Prostate gland (tissue), 2 donors: ENCODE measurements around the gene ULK3. TPM values are rescaled to one million over a fixed set of nuclear protein-coding genes. Genes with fewer than 3 reads are reported as not detected.

Experiments
- DNase-seq: peaks from one replicate; pipeline ENCODE4 v3.0.0-alpha.2; 2019; ENCODE audit warnings: low spot score
- H3K27ac ChIP-seq, 2 donors: fragments of 200-600 bp; sonication (generic); 2 replicates each; pipeline ENCODE4 v1.5.1; 2017 to 2019
- H3K27me3 ChIP-seq: fragments of 200-600 bp; sonication (generic); replicated peaks from 2 replicates; pipeline ENCODE4 v1.5.1; 2019; ENCODE audit not compliant: insufficient read depth
- H3K36me3 ChIP-seq, 2 donors: fragments of 200-600 bp; sonication (generic); 1 replicate in 1 of 2; 2 replicates in 1 of 2; pipeline versions ENCODE4 v1.5.1 to v1.8.1; 2017 to 2019
- H3K4me1 ChIP-seq: fragments of 200-600 bp; sonication (generic); replicated peaks from 2 replicates; pipeline ENCODE4 v1.5.1; 2019
- H3K4me3 ChIP-seq, 2 donors: fragments of 200-600 bp; sonication (generic); 2 replicates each; pipeline ENCODE4 v1.5.1; 2017 to 2019
- H3K9me3 ChIP-seq: fragments of 200-600 bp; sonication (generic); 2 replicates; pipeline ENCODE4 v1.5.1; 2017
- CTCF ChIP-seq, 4 experiments: fragments of 200-600 bp in 2 of 4; fragments of 450-650 bp in 2 of 4; sonication (generic) in 2 of 4; IDR thresholded peaks; 1 replicate in 3 of 4; 2 replicates in 1 of 4; pipeline ENCODE4 v1.5.1; 2016 to 2019; ENCODE audit warnings: antibody characterized with exemption in 4 of 4, mild to moderate bottlenecking in 2 of 4, moderate library complexity in 2 of 4
- POLR2A ChIP-seq: fragments of 450-650 bp; IDR thresholded peaks from one replicate; pipeline ENCODE4 v1.6.1; 2016; ENCODE audit warnings: antibody characterized with exemption, mild to moderate bottlenecking
- POLR2AphosphoS5 ChIP-seq: sonication (generic); formaldehyde crosslinking; IDR thresholded peaks from one replicate; pipeline ENCODE4 v1.6.1; 2017; ENCODE audit warnings: antibody characterized with exemption
- WGBS: methylation state at CpG from one replicate; pipeline ENCODE4 v1.1.5; 2018; 5-methylcytosine and 5-hydroxymethylcytosine counted together
- intact Hi-C: fragments of 100-400 bp; cut with DNase I; formaldehyde crosslinking; loops from one replicate; pipeline ENCODE4 v1.14.2; 2022
- total RNA-seq, 2 donors: library from RNA; depleted of rRNA; stranded (reverse); fragments of >200 nt; gene quantifications; one replicate each; pipeline ENCODE4 v1.1.0, GENCODE V29; 2016

ULK3 gene
- total RNA-seq, 2 donors from 2014 or later, result 44.6 to 98.5 TPM

GRCh38 chr15:74847432-74847831 lies 4.5 kb upstream of the ULK3 start:
- Histone ChIP-seq H3K36me3 (peaks cover 16 to 19% of the 10 kb centered on the region in 2 donors), H3K27ac (no peak overlapping the region), H3K9me3 (no peaks in the 10 kb centered on the region), H3K4me1 (peaks cover 3% of the 10 kb centered on the region), H3K4me3 (no peak overlapping the region), H3K27me3 (no peaks in the 10 kb centered on the region)
- intact Hi-C loops, result no loop called here
- DNase-seq, result no peak
- TF ChIP-seq CTCF (IDR thresholded peaks at IDR 0.05) (no peak), POLR2A (no peak), POLR2AphosphoS5 (no peak)
- 98% methylated on average over 3 of the region's 3 CpGs for WGBS

GRCh38 chr15:74845581-74845980 lies 2.6 kb upstream of the ULK3 start:
- Histone ChIP-seq H3K4me1 (peaks cover 10% of the 10 kb centered on the region), H3K4me3 (no peak overlapping the region), H3K27ac (no peak overlapping the region), H3K36me3 (peaks cover 6 to 9% of the 10 kb centered on the region in 2 donors), H3K9me3 (no peaks in the 10 kb centered on the region), H3K27me3 (no peaks in the 10 kb centered on the region)
- TF ChIP-seq CTCF (IDR thresholded peaks at IDR 0.05) (no peak), POLR2A (no peak), POLR2AphosphoS5 (no peak)
- DNase-seq, result no peak
- intact Hi-C loops, result no loop called here
- WGBS, result 89% methylated on average over 4 of the region's 4 CpGs

- peaks cover 5 to 6% of the 10 kb centered on the region in 2 donors for H3K36me3 ChIP-seq
- H3K27ac ChIP-seq, result no peak overlapping the region
- no peaks in the 10 kb centered on the region for H3K27me3 ChIP-seq
- H3K4me1 ChIP-seq, result peaks cover 10% of the 10 kb centered on the region
- no peaks in the 10 kb centered on the region for H3K9me3 ChIP-seq
- H3K4me3 ChIP-seq, result no peak overlapping the region
- TF ChIP-seq CTCF (IDR thresholded peaks at IDR 0.05) (no peak), POLR2AphosphoS5 (no peak), POLR2A (no peak)
- no peak for DNase-seq
- WGBS, result 75% methylated on average over 5 of the region's 5 CpGs
- intact Hi-C loops, result no loop called here
Measured at GRCh38 chr15:74845208-74845568, 2.2 kb upstream of the ULK3 start.

- no peaks in the 10 kb centered on the region for H3K27me3 ChIP-seq
- H3K4me3 ChIP-seq, result no peak overlapping the region
- H3K4me1 ChIP-seq, result peaks cover 10% of the 10 kb centered on the region
- DNase-seq, result no peak
- no peak overlapping the region for H3K27ac ChIP-seq
- no peaks in the 10 kb centered on the region for H3K9me3 ChIP-seq
- TF ChIP-seq POLR2AphosphoS5 (no peak), POLR2A (no peak), CTCF (IDR thresholded peaks at IDR 0.05) (no peak)
- intact Hi-C loops, result loop anchor here (5.0 kb wide), 2 partner anchors 62 to 63 kb away; partner anchors contain the start of genes CSK and FAM219B
- 69% methylated on average over 12 of the region's 12 CpGs for WGBS
- peaks cover 0 to 6% of the 10 kb centered on the region in 2 donors for H3K36me3 ChIP-seq
Measured at GRCh38 chr15:74844319-74845207, 1.6 kb upstream of the ULK3 start.
